ENCODE results near the gene SERINC3.

The SERINC3 gene

DNA sequence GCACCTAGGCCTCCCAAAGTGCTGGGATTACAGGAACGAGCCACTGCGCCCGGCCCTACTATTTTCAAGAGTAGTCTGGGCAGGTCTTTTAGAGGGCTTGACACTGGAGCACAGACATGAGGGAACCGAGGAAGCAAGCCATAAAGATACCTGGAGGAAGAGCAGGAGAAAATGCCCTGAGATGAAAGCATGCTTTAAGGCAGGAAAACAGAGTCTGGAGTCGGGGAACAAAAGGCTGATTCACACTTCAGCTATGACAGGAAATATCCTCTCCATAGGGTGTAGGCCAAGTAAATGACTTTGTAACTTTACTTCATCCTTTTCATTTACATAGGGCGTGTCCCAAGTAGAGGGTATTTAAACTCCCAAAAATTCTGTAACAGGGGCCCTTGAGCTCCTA is 4.3 kb upstream of the SERINC3 start:
- peaks cover 5% of the 10 kb centered on the region; the same call in 1 of the 2 replicates for H3K4me1 ChIP-seq (ENCODE audit: low read length)
- no peaks in the 10 kb centered on the region for H3K36me3 ChIP-seq (replicated peaks; ENCODE audit: insufficient read depth, low read length)
- no peak for DNase-seq
- no peak overlapping the region for H3K4me3 ChIP-seq (ENCODE audit: low read length)
- no peak overlapping the region for H3K4me2 ChIP-seq (ENCODE audit: low read depth, low read length)
- H3K79me2 ChIP-seq (ENCODE audit: low read length), result peaks cover 7% of the 10 kb centered on the region
- no peaks in the 10 kb centered on the region for H3K9me3 ChIP-seq (replicated peaks; ENCODE audit: insufficient read depth, low read length)
- H3K27ac ChIP-seq (ENCODE audit: low read length), result no peak overlapping the region
- no peak overlapping the region for H2AFZ ChIP-seq (ENCODE audit: low read length)
- no peaks in the 10 kb centered on the region for H3F3A ChIP-seq (ENCODE audit: insufficient read depth, low read length)
- TF ChIP-seq EZH2 (optimal IDR thresholded peaks at IDR 0.05; ENCODE audit: low read depth, low read length) (no peak), EZH2phosphoT487 (IDR thresholded peaks at IDR 0.05; ENCODE audit: low read length) (no peak)
- TF ChIP-seq, protein P1, sequence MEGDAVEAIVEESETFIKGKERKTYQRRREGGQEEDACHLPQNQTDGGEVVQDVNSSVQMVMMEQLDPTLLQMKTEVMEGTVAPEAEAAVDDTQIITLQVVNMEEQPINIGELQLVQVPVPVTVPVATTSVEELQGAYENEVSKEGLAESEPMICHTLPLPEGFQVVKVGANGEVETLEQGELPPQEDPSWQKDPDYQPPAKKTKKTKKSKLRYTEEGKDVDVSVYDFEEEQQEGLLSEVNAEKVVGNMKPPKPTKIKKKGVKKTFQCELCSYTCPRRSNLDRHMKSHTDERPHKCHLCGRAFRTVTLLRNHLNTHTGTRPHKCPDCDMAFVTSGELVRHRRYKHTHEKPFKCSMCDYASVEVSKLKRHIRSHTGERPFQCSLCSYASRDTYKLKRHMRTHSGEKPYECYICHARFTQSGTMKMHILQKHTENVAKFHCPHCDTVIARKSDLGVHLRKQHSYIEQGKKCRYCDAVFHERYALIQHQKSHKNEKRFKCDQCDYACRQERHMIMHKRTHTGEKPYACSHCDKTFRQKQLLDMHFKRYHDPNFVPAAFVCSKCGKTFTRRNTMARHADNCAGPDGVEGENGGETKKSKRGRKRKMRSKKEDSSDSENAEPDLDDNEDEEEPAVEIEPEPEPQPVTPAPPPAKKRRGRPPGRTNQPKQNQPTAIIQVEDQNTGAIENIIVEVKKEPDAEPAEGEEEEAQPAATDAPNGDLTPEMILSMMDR (IDR thresholded peaks at IDR 0.05; ENCODE audit: low read length), result no peak
- H3K27me3 ChIP-seq (replicated peaks; ENCODE audit: insufficient read depth, low read length), result no peaks in the 10 kb centered on the region
- H4K20me1 ChIP-seq (ENCODE audit: insufficient read depth, low read length), result no peaks in the 10 kb centered on the region
- no peak overlapping the region for H3K9ac ChIP-seq (ENCODE audit: low read length)
- H3K9me2 ChIP-seq (replicated peaks; ENCODE audit: insufficient read depth, low read length), result no peaks in the 10 kb centered on the region

DNA sequence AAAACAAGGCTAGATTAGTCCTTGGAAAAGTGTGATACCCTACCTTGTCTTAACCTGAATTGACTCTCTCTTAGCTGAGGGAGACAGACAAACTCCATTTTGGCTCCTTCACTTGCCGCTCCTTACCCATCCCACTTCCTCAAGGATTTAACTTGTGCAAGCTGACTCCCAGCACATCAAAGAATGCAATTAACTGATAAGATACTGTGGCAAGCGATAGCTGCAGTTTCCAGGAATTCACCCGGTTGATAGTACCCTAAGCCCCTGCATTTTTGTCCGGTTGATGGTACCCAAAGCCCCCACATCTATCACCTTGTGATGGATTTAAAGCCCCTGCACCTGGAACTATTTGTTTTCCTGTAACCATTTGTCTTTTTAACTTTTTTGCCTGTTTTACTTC is 1.9 kb upstream of the SERINC3 start:
- no peaks in the 10 kb centered on the region for H4K20me1 ChIP-seq (ENCODE audit: insufficient read depth, low read length)
- H3K9me3 ChIP-seq (replicated peaks; ENCODE audit: insufficient read depth, low read length), result no peaks in the 10 kb centered on the region
- no peak overlapping the region for H3K4me3 ChIP-seq (ENCODE audit: low read length)
- no peak overlapping the region for H3K27ac ChIP-seq (ENCODE audit: low read length)
- no peak overlapping the region for H2AFZ ChIP-seq (ENCODE audit: low read length)
- H3F3A ChIP-seq (ENCODE audit: insufficient read depth, low read length), result no peaks in the 10 kb centered on the region
- no peaks in the 10 kb centered on the region for H3K27me3 ChIP-seq (replicated peaks; ENCODE audit: insufficient read depth, low read length)
- H3K79me2 ChIP-seq (ENCODE audit: low read length), result peaks cover 31% of the 10 kb centered on the region
- no peak overlapping the region for H3K4me2 ChIP-seq (ENCODE audit: low read depth, low read length)
- H3K36me3 ChIP-seq (replicated peaks; ENCODE audit: insufficient read depth, low read length), result no peaks in the 10 kb centered on the region
- H3K4me1 ChIP-seq (ENCODE audit: low read length), result peaks cover 9% of the 10 kb centered on the region; the same call in 1 of the 2 replicates
- no peak overlapping the region for H3K9ac ChIP-seq (ENCODE audit: low read length)
- TF ChIP-seq EZH2 (optimal IDR thresholded peaks at IDR 0.05; ENCODE audit: low read depth, low read length), result no peak
- no peak for TF ChIP-seq EZH2phosphoT487 (IDR thresholded peaks at IDR 0.05; ENCODE audit: low read length)
- TF ChIP-seq, protein P1 (IDR thresholded peaks at IDR 0.05; ENCODE audit: low read length), result no peak
- DNase-seq, result no peak
- H3K9me2 ChIP-seq (replicated peaks; ENCODE audit: insufficient read depth, low read length), result no peaks in the 10 kb centered on the region

DNA sequence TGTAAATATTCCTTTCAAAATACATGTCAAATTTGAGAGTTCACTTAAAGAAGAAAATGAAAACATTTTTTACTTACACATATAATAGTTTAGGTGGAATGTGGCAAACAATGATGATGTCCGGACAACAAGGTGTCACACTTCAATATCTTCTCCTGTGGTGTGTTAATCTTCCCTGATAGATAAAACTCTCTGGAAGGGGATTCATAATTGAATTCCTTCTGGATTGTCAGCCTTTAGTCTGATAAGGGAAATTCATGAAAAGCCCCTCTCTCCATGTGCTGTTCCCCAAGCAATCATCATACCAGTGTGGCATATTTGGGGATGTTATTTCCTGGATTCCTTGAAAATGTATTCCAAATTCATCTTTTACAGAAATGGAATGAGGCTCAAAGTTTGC is 971 bp upstream of the SERINC3 start:
- Histone ChIP-seq H3K9me2 (replicated peaks; ENCODE audit: insufficient read depth, low read length) (no peaks in the 10 kb centered on the region), H3K9ac (ENCODE audit: low read length) (peak overlapping the region; percentile 99; the same call in 1 of the 2 replicates), H3K36me3 (replicated peaks; ENCODE audit: insufficient read depth, low read length) (no peaks in the 10 kb centered on the region), H2AFZ (ENCODE audit: low read length) (no peak overlapping the region), H3F3A (ENCODE audit: insufficient read depth, low read length) (no peaks in the 10 kb centered on the region), H3K4me1 (ENCODE audit: low read length) (peaks cover 9% of the 10 kb centered on the region; the same call in 1 of the 2 replicates), H3K27me3 (replicated peaks; ENCODE audit: insufficient read depth, low read length) (no peaks in the 10 kb centered on the region), H4K20me1 (ENCODE audit: insufficient read depth, low read length) (no peaks in the 10 kb centered on the region), H3K4me3 (ENCODE audit: low read length) (peak overlapping the region; percentile 99; the same call in 1 of the 2 replicates), H3K27ac (ENCODE audit: low read length) (no peak overlapping the region; the same call in 1 of the 2 replicates), H3K79me2 (ENCODE audit: low read length) (peaks cover 40% of the 10 kb centered on the region), H3K9me3 (replicated peaks; ENCODE audit: insufficient read depth, low read length) (no peaks in the 10 kb centered on the region), H3K4me2 (ENCODE audit: low read depth, low read length) (peak overlapping the region; percentile 84; the same call in 1 of the 2 replicates)
- DNase-seq, result no peak
- TF ChIP-seq EZH2phosphoT487 (IDR thresholded peaks at IDR 0.05; ENCODE audit: low read length), result no peak
- no peak for TF ChIP-seq EZH2 (optimal IDR thresholded peaks at IDR 0.05; ENCODE audit: low read depth, low read length)
- TF ChIP-seq, protein P1 (IDR thresholded peaks at IDR 0.05; ENCODE audit: low read length), result no peak

Data from MM.1S (cell line).